Stimulated activated CD4-positive, alpha-beta T cell treated with anti-CD3 and anti-CD28 coated beads, Interleukin-2, amount 100 ng/mL, for 24 hours (primary cell): ENCODE measurements around the gene SACM1L.
A peak's percentile ranks its signal among the peaks of the same experiment; 100 is the strongest.

Experiments used
- DNase-seq, 2 donors: peaks; one replicate each; pipeline ENCODE4 v3.0.0-alpha.2; 2020

The SACM1L gene

DNA sequence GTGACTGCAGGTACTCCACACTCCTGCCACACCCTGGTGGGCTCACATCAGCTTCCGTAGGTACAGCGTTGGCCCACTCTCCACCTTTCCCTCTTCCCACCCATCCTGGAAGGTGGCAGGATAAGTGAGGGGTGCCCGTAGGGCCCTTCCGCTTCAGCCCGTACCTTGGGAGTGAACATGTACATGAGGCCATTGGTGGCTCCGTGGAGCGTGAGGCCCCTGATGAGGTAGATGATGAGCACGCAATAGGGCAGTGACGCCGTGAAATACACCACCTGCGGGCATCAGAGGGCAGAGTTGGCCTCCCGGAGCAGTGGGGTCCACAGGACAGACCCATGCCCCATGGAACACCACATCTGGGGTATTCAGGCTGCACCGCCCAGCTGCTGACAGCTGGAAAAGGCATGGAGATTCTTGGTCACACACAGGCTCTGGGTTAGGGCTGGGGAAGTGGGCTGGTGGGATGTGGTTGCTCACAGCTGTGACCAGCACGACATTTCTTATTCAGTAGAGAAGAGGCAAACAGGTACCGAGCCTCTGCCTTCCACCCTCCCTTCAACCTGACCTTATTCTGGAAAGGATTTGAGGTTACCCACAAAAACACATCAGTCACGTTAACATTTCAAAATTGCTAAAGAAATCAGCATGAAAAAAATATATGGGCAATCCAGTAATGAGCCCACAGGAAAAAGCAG is 83.3 kb downstream of the SACM1L start:
- no peak for DNase-seq

- DNase-seq: no peak
These were observed 83.9 kb downstream of the SACM1L start for GRCh38 chr3:45773072-45773471.

- DNase-seq: no peak
These were observed 84.7 kb downstream of the SACM1L start for GRCh38 chr3:45773714-45774449.

GRCh38 chr3:45774581-45775521 is 85.7 kb downstream of the SACM1L start:
- no peak for DNase-seq

- no peak for DNase-seq
These were observed 86.5 kb downstream of the SACM1L start for GRCh38 chr3:45775571-45776300.

DNA sequence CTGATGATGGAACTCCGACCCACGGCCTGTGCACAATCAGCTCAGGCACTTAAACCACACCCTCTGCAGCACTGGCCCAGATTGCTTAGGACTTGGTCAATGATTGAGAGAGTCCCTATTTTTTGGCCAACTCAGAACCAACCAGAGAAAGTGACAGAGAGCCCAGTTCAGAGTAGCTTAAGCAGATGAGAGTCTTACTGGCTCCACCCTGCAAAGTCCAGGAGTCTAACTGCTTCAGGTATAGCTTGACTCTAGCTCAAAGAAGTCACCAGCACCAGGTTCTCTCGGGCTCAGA is 87.1 kb downstream of the SACM1L start:
- no peak for DNase-seq

GRCh38 chr3:45776611-45777010 is 87.4 kb downstream of the SACM1L start:
- DNase-seq: no peak

GRCh38 chr3:45777111-45777745 is 88.0 kb downstream of the SACM1L start:
- DNase-seq: no peak

GRCh38 chr3:45777746-45778386 is 88.7 kb downstream of the SACM1L start:
- DNase-seq: no peak

- DNase-seq: no peak
These were observed 89.6 kb downstream of the SACM1L start for GRCh38 chr3:45778761-45779201.

DNA sequence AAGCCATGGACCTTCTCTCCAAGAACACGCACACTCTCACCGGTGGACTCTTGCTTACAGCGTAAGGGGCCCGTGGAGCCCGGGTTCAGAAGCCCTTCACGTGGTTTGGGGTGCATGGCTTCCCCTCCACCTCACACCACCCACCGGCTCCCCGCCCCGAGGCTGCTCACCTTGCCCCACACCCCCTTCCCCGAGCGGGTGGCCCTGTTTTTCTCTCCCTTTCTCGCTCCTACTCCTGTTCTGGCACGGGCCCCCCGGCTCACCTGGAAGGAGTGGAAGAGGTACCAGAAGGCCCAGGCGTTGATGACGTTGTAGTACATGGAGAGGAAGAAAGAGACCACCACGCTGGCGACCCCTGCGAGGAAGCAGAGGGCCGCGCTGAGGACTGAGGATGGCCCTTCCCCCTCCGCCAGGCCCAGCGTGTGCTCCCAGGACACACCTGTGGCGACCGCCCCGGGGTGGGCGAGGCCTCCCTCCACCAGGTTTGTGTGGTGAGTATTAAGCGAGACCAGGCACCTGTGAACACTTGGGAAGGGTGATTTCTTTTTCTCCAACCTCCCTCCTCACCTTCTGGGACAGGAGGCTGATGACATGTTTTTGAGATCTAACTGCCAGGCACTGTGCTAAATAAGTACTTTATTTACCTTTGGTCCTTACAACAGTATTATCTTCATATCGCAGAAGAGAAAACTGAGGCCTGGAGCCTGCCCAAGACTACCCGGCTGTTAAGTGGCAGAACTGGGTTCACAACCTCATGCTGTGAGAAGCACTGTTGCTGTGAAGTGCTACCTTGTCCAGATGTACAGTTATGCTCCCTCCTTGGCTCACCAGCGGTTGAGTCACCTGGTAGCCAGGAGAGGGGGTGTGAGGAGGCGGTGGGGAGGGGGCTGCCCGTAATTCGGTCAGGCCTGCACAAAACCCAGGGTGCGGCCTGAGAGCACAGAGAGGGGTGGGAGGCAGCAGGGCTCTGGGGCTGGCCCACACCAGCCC is 90.8 kb downstream of the SACM1L start:
- no peak for DNase-seq

DNA sequence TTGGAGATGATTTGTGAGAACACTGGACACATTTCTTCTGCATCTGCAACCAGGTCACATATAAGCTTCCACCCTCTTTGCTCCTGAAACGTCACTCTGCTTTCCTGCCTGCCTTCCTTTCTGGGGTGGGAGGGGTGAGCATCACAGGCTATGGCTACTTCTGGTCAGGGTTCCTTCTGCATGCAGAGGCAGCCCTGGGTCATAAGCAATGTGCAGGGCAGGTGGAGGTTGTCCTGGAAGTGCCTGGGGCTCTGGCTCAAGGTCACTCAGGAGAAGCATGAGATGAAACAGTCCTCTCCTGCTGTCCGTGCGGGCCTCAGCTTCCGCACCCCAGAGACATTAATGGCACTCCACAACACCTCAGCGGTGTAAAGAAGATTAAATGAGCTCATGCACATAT is 92.1 kb downstream of the SACM1L start:
- DNase-seq: peak in 1 of 2 donors; percentile 7

- DNase-seq: peak in 1 of 2 donors; percentile 0
These were observed 92.6 kb downstream of the SACM1L start for GRCh38 chr3:45781841-45782240.

- DNase-seq: no peak
These were observed 93.2 kb downstream of the SACM1L start for GRCh38 chr3:45782381-45782780.

DNA sequence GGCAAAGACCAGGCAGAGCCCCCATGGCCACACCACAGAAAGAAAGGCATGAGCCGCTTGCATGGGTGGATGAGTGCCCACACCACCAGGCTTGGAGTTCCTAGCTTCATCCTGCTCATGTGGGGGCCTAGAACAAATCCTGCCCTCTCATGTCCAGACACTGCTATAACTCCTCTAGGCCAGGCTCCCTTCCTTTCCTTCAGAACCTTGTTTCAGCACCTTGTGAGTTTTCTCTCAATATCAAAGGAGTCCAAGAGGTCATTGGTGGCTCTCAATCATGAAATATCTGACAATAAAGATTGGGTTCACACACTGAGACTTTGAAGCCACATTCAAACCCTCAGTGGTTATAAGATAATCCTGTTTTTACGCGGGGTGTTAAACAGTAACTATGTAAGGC is 94.5 kb downstream of the SACM1L start:
- DNase-seq: peak in 1 of 2 donors; percentile 0

DNA sequence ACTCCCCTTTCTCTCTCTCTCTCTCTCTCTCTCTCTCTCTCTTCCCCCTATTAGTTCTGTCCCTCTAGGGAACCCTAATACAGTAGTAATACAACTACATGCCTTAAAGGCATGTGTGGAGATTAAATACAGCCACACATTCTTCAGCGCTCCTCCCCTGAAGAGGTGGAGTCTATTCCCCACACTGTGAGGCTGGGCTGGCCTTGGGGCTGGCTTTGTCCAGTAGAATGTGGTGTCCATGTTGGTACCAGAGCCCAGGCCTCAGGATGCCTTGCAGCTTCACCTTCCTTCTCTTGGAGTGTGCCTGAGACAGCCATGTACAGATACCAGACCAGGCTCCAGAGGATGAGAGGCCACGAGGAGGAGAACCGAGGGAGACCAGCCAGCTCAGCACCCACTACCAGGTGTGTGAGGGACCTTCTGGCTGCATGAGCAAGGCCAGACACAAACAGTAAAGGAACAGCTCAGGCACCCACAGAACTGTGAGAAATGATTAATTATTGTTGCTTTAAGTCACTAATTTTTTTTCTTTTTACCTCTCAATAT is 96.5 kb downstream of the SACM1L start:
- peak in 1 of 2 donors; percentile 9 for DNase-seq

- no peak for DNase-seq
These were observed 97.8 kb downstream of the SACM1L start for GRCh38 chr3:45786801-45787495.

GRCh38 chr3:45787551-45787950 is 98.4 kb downstream of the SACM1L start:
- DNase-seq: no peak

GRCh38 chr3:45789235-45789812 is 100.1 kb downstream of the SACM1L start:
- no peak for DNase-seq
